GM10266 (cell line): ENCODE measurements around the gene SIK2.
A peak's percentile ranks its signal among the peaks of the same experiment; 100 is the strongest.

Source experiments
- DNase-seq: peaks from one replicate; pipeline ENCODE4 v3.0.0; 2012; ENCODE audit errors: extremely low spot score
- CTCF ChIP-seq: IDR thresholded peaks from 2 replicates; pipeline ENCODE4 v1.5.1; 2012; ENCODE audit warnings: mild to moderate bottlenecking, low read depth; ENCODE audit not compliant: control insufficient read depth, insufficient read depth; ENCODE audit errors: missing control alignments

Gene SIK2

DNA sequence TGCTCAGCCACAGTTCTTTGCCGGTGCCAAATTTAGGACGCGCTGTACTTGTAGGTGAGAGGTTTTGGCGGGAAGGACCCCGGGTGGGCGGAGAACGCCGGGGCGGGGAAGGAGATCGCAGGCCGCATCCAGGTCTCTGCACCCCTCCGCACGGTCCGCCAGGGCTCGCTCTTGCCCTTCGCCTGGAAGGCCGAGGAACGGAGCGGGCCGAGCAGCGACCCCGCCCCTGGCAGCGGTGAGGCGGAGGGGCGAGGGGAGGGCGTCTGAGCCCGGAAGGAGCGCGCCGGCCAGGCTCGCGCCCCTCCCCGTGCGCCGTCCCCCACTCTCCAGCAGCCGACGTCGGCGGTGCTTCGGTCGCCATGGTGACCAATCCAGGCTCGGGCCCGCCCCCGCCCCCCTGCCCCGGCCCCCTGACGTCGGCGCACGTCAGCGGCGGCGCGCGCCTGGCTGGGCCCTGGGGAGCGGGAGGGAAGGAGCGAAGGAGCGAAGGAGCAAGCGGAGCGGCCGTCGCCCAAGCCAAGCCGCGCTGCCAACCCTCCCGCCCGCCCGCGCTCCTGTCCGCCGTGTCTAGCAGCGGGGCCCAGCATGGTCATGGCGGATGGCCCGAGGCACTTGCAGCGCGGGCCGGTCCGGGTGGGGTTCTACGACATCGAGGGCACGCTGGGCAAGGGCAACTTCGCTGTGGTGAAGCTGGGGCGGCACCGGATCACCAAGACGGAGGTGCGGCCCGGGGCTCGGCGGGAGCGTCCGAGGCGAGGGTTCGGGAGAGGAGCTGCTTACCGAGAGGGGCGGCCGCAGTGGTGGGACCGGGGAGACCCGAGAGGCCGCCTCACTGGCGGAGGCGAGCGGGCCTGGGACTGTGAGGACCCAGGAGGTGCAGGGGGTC, at the start of gene SIK2:
Gene SIK2 (plus strand): TSS at position 471 of the 886 bp plus-strand sequence. CDS start 115 bp downstream, at position 586.
- DNase-seq, result peak; percentile 95
- TF ChIP-seq CTCF, result peak; percentile 93

GRCh38 chr11:111554532-111554931, 47.7 kb upstream of the SIK2 start:
- DNase-seq, result no peak
- TF ChIP-seq CTCF, result no peak

DNA sequence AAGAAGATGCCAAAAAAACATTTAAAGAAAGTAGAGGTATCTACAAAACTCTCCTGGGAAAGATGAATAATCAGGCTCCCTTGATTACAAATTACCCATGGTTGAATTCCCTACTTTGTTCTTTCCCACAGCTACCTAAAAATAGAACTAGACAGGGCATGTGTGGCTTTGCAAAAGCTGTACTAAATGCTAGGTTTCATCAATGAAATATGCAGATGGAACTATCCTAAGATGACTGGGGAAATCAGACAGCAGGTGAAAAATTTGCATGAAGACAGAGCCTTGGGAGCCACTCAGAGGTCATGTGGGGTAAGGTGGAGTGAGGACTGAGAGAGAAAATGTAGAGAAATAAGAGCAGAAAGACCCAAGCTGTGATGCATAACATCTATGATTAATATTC, 47.0 kb upstream of the SIK2 start:
- no peak for DNase-seq
- no peak for TF ChIP-seq CTCF

DNA sequence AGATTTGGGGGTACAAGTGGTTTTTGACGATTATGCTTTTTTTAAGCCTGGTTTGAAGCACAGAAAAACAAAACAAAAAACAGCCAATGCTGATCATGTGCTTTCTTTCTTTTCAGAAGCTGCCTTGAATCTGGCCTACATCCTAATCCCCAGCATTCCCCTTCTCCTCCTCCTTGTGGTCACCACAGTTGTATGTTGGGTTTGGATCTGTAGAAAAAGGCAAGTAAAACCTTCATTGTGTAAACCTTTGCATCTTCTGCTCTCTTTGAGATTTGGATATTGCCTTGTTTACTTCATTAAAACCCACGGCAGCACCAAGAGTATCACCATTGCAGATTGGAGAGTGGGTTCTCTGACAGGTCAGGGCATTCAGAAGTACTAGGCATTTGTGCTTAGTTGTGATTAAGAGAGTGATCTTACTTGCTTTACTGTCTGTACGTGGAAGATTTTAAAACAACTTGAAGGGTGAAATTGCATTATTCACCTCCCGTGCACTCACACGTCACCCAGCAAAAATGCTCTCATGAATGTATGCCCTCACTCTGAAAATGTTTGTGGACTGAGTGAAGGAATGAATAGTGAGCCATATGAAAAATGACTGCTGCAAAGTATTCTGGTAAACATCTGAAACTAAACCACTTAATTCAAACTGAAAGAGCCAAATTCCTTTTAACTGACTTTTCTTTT, 44.7 kb upstream of the SIK2 start:
- no peak for TF ChIP-seq CTCF
- no peak for DNase-seq

GRCh38 chr11:111559800-111560464, 42.3 kb upstream of the SIK2 start:
- no peak for DNase-seq
- no peak for TF ChIP-seq CTCF

- no peak for TF ChIP-seq CTCF
- DNase-seq, result no peak
Observed at GRCh38 chr11:111560800-111561199, 41.4 kb upstream of the SIK2 start.
